SK-N-SH treated with all-trans-retinoic acid at 6 μM for 48 hours (cell line): ENCODE data around the gene ELFN1.

Source experiments
- ARNTL ChIP-seq: fragments of 450-650 bp; formaldehyde crosslinking; IDR thresholded peaks from 2 replicates; pipeline ENCODE4 v1.5.0; 2020; ENCODE audit warnings: low read depth, mild to moderate bottlenecking, moderate library complexity, borderline replicate concordance
- CSDC2 ChIP-seq: fragments of 250-450 bp; sonication (Bioruptor Pico); IDR thresholded peaks from 2 replicates; pipeline ENCODE4 v1.5.0; 2020; ENCODE audit warnings: mild to moderate bottlenecking, moderate library complexity
- ESRRG ChIP-seq: fragments of 250-450 bp; sonication (Bioruptor Pico); IDR thresholded peaks from 2 replicates; pipeline ENCODE4 v1.6.1; 2021; ENCODE audit warnings: mild to moderate bottlenecking
- GLIS3 ChIP-seq: fragments of 250-450 bp; sonication (Bioruptor Pico); IDR thresholded peaks from 2 replicates; pipeline ENCODE4 v1.5.0; 2020; ENCODE audit warnings: mild to moderate bottlenecking, moderate library complexity
- ISL1 ChIP-seq: fragments of 250-450 bp; sonication (Bioruptor Pico); IDR thresholded peaks from 2 replicates; pipeline ENCODE4 v2.1.2; 2022; ENCODE audit warnings: mild to moderate bottlenecking, moderate library complexity
- RARB ChIP-seq: fragments of 250-450 bp; sonication (Bioruptor Pico); IDR thresholded peaks from 2 replicates; pipeline ENCODE4 v1.8.0; 2021; ENCODE audit warnings: mild to moderate bottlenecking, moderate library complexity
- SNAI2 ChIP-seq: fragments of 250-450 bp; sonication (Bioruptor Pico); IDR thresholded peaks from 2 replicates; pipeline ENCODE4 v1.5.0; 2020; ENCODE audit warnings: mild to moderate bottlenecking, moderate library complexity
- TOX ChIP-seq: fragments of 250-450 bp; sonication (Bioruptor Pico); IDR thresholded peaks from 2 replicates; pipeline ENCODE4 v1.8.0; 2021; ENCODE audit warnings: mild to moderate bottlenecking, moderate library complexity, borderline replicate concordance
- TSHZ2 ChIP-seq: fragments of 250-450 bp; sonication (Bioruptor Pico); IDR thresholded peaks from 2 replicates; pipeline ENCODE4 v1.5.0; 2020; ENCODE audit warnings: mild to moderate bottlenecking, moderate library complexity
- ZFP3 ChIP-seq: fragments of 250-450 bp; sonication (Bioruptor Pico); IDR thresholded peaks from 2 replicates; pipeline ENCODE4 v1.5.0; 2020; ENCODE audit warnings: mild to moderate bottlenecking, moderate library complexity
- ZNF70 ChIP-seq: fragments of 450-650 bp; formaldehyde crosslinking; IDR thresholded peaks from 2 replicates; pipeline ENCODE4 v1.5.0; 2020; ENCODE audit warnings: mild to moderate bottlenecking, moderate library complexity
- TF ChIP-seq, protein P1 (sequence below): fragments of 250-450 bp; sonication (Bioruptor Pico); IDR thresholded peaks from 2 replicates; pipeline ENCODE4 v1.5.1; 2020; ENCODE audit warnings: low read depth, mild to moderate bottlenecking, moderate library complexity
- TF ChIP-seq, protein P2 (sequence below): fragments of 250-450 bp; sonication (Bioruptor Pico); IDR thresholded peaks from 2 replicates; pipeline ENCODE4 v1.8.0; 2021; ENCODE audit warnings: low read depth, mild to moderate bottlenecking, moderate library complexity, borderline replicate concordance
- TF ChIP-seq, protein P3 (sequence below): fragments of 250-450 bp; sonication (Bioruptor Pico); IDR thresholded peaks from 2 replicates; pipeline ENCODE4 v1.5.1; 2021; ENCODE audit warnings: mild to moderate bottlenecking, moderate library complexity

DNA sequence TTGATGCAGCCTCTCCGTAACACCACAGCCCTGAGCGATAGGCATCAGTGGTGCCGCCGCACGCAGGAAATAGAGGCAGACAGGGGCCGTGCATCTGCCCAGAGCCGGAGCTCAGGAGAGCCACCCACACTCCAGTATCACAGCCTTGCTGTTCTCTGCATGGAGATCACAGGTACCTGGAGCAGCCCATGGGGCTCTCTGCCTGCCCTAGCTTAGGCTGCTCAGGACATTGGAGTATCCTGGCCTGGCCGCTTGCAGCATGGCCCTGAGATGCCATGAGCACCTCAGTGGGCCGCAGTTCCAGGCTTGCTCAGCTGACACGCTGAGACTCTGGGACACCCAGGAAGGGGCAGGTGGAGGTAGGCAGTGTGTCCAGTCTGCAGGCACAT, 47.0 kb downstream of the ELFN1 start:
- TF ChIP-seq RARB (CRISPR knock-in tag): no peak
- TF ChIP-seq, protein P1, sequence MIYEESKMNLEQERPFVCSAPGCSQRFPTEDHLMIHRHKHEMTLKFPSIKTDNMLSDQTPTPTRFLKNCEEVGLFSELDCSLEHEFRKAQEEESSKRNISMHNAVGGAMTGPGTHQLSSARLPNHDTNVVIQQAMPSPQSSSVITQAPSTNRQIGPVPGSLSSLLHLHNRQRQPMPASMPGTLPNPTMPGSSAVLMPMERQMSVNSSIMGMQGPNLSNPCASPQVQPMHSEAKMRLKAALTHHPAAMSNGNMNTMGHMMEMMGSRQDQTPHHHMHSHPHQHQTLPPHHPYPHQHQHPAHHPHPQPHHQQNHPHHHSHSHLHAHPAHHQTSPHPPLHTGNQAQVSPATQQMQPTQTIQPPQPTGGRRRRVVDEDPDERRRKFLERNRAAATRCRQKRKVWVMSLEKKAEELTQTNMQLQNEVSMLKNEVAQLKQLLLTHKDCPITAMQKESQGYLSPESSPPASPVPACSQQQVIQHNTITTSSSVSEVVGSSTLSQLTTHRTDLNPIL (CRISPR knock-in tag): no peak
- TF ChIP-seq ZNF70 (CRISPR knock-in tag): no peak
- TF ChIP-seq TOX: no peak
- TF ChIP-seq TSHZ2: no peak
- no peak for TF ChIP-seq SNAI2 (CRISPR knock-in tag)
- TF ChIP-seq ZFP3: no peak
- TF ChIP-seq ISL1 (CRISPR knock-in tag): no peak
- TF ChIP-seq, protein P2, sequence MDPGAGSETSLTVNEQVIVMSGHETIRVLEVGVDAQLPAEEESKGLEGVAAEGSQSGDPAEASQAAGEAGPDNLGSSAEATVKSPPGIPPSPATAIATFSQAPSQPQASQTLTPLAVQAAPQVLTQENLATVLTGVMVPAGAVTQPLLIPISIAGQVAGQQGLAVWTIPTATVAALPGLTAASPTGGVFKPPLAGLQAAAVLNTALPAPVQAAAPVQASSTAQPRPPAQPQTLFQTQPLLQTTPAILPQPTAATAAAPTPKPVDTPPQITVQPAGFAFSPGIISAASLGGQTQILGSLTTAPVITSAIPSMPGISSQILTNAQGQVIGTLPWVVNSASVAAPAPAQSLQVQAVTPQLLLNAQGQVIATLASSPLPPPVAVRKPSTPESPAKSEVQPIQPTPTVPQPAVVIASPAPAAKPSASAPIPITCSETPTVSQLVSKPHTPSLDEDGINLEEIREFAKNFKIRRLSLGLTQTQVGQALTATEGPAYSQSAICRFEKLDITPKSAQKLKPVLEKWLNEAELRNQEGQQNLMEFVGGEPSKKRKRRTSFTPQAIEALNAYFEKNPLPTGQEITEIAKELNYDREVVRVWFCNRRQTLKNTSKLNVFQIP (CRISPR knock-in tag): no peak
- no peak for TF ChIP-seq CSDC2 (CRISPR knock-in tag)
- TF ChIP-seq ESRRG (CRISPR knock-in tag): no peak
- no peak for TF ChIP-seq ARNTL
- TF ChIP-seq GLIS3 (CRISPR knock-in tag): no peak
- TF ChIP-seq, protein P3, sequence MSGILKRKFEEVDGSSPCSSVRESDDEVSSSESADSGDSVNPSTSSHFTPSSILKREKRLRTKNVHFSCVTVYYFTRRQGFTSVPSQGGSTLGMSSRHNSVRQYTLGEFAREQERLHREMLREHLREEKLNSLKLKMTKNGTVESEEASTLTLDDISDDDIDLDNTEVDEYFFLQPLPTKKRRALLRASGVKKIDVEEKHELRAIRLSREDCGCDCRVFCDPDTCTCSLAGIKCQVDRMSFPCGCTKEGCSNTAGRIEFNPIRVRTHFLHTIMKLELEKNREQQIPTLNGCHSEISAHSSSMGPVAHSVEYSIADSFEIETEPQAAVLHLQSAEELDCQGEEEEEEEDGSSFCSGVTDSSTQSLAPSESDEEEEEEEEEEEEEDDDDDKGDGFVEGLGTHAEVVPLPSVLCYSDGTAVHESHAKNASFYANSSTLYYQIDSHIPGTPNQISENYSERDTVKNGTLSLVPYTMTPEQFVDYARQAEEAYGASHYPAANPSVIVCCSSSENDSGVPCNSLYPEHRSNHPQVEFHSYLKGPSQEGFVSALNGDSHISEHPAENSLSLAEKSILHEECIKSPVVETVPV (CRISPR knock-in tag): no peak
